Kidney (tissue), 14 donors: ENCODE results near the gene VPS52. TPM values are rescaled to one million over a fixed set of nuclear protein-coding genes. Genes with fewer than 3 reads are reported as not detected.
A peak's percentile ranks its signal among the peaks of the same experiment; 100 is the strongest.

Source experiments
- DNase-seq, 5 donors: peaks; one replicate each; pipeline ENCODE4 v3.0.0-alpha.2; 2013 to 2020
- FAIRE-seq: peaks from 2 replicates; lab custom pipeline; 2012; peaks lifted over from hg19 to GRCh38; lab: Jason Lieb, UNC
- H3K27ac ChIP-seq, 2 donors: one replicate each; pipeline ENCODE4 v1.7.0; 2013; ENCODE audit warnings: low read depth in 2 of 2, low read length in 2 of 2, inconsistent platforms in 1 of 2
- H3K27me3 ChIP-seq: one replicate; pipeline ENCODE4 v1.7.1; 2013; ENCODE audit warnings: low read length, inconsistent platforms; ENCODE audit not compliant: control insufficient read depth, insufficient read depth
- H3K36me3 ChIP-seq, 3 donors: one replicate each; pipeline versions ENCODE4 v1.7.0 to v1.7.1; 2013; ENCODE audit warnings: low read length in 3 of 3, control low read depth in 1 of 3, inconsistent platforms in 1 of 3; ENCODE audit not compliant: insufficient read depth in 3 of 3, control insufficient read depth in 2 of 3
- H3K4me1 ChIP-seq, 3 donors: one replicate each; pipeline versions ENCODE4 v1.7.0 to v1.7.1; 2013; ENCODE audit warnings: low read length in 3 of 3, inconsistent platforms in 1 of 3, low read depth in 1 of 3; ENCODE audit not compliant: control insufficient read depth in 2 of 3, insufficient read depth in 2 of 3
- H3K4me3 ChIP-seq, 3 donors: one replicate each; pipeline versions ENCODE4 v1.7.0 to v1.8.1; 2013; ENCODE audit warnings: low read length in 3 of 3, control low read depth in 1 of 3, inconsistent platforms in 1 of 3
- H3K9ac ChIP-seq, 3 donors: one replicate each; pipeline versions ENCODE4 v1.7.0 to v1.7.1; 2013; ENCODE audit warnings: low read length in 3 of 3, control low read depth in 1 of 3, inconsistent platforms in 1 of 3
- H3K9me3 ChIP-seq, 3 donors: one replicate each; pipeline versions ENCODE4 v1.7.0 to v1.7.1; 2013; ENCODE audit warnings: low read length in 3 of 3, control low read depth in 1 of 3, inconsistent platforms in 1 of 3; ENCODE audit not compliant: control insufficient read depth in 2 of 3, insufficient read depth in 1 of 3
- intact Hi-C: fragments of 100-400 bp; cut with DNase I; formaldehyde crosslinking; loops from one replicate; pipeline ENCODE4 v1.11.1; 2022
- polyA plus RNA-seq: library from polyadenylated mRNA; stranded (reverse); fragments of 350-450 nt; fragmentation: Illumina TruSeq; extraction: RNeasy Lipid Tissue Mini Kit (QIAGEN cat#74804); gene quantifications from one replicate; pipeline ENCODE4 v1.2.3, GENCODE V29; 2014; ENCODE audit warnings: low read depth, low replicate concordance; ENCODE audit not compliant: insufficient read depth
- total RNA-seq: library from RNA; stranded (reverse); fragmentation: NEBNext Ultra II Directional; extraction: Animal tissue kit (Norgen Biotek cat#: 25700); gene quantifications from one replicate; pipeline ENCODE4 v1.2.1, GENCODE V29; 2021
- TF ChIP-seq, protein P1 (sequence below): IDR thresholded peaks from 3 replicates; pipeline ENCODE4 v1.5.1; 2012; ENCODE audit warnings: mild to moderate bottlenecking, moderate library complexity, borderline replicate concordance; ENCODE audit not compliant: insufficient read depth; ENCODE audit errors: extremely low read depth
- donor health status: control.
- donor health status: control.
- donor health status: control.
- donor health status: control.
- donor health status: control.
- donor health status: DM: yes; HTN: yes; CAD: no.
- donor health status: Normal renal cell carcinoma (clear cell type).

VPS52 gene
- total and polyA plus RNA-seq, 2 donors from 2014 or later: 35.8 to 64.4 TPM

DNA sequence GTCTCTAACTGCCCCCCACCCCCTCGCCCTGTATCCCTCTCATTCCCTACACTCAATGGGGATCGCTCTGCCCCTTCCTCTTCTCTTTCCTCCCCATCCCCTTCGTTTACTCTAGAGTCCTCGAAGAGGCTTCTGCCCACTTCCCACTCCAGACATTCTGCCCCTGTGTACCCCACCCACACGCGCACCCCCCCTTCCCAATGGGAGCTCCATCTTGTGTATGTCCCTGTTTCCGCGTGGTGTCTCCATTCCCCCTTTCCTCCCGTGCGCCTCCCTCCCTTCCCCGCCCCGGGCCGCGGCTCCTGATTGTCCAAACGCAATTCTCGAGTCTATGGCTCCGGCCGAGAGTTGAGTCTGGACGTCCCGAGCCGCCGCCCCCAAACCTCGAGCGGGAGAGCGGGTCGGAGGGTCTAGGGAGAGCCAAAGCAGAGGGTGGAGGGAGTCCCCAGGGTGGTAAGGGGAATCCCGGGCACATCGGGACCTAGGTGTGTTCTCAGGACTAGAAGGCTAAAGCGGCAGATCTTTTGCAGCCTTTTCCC, 64.1 kb downstream of the VPS52 start:
- intact Hi-C loops: no loop called here
- Histone ChIP-seq H3K4me1 (peaks cover 3 to 22% (median 13%) of the 10 kb centered on the region in 3 donors), H3K4me3 (peak overlapping the region; percentile 80 to 94 (median 88)), H3K27me3 (no peaks in the 10 kb centered on the region), H3K9me3 (no peaks in the 10 kb centered on the region), H3K9ac (peak overlapping the region; percentile 79 to 100 (median 95)), H3K27ac (peak overlapping the region; percentile 84 to 91), H3K36me3 (peaks cover 4 to 31% (median 13%) of the 10 kb centered on the region in 3 donors)
- FAIRE-seq (no peak), DNase-seq (peak; percentile 64 to 87 (median 86))
- TF ChIP-seq, protein P1, sequence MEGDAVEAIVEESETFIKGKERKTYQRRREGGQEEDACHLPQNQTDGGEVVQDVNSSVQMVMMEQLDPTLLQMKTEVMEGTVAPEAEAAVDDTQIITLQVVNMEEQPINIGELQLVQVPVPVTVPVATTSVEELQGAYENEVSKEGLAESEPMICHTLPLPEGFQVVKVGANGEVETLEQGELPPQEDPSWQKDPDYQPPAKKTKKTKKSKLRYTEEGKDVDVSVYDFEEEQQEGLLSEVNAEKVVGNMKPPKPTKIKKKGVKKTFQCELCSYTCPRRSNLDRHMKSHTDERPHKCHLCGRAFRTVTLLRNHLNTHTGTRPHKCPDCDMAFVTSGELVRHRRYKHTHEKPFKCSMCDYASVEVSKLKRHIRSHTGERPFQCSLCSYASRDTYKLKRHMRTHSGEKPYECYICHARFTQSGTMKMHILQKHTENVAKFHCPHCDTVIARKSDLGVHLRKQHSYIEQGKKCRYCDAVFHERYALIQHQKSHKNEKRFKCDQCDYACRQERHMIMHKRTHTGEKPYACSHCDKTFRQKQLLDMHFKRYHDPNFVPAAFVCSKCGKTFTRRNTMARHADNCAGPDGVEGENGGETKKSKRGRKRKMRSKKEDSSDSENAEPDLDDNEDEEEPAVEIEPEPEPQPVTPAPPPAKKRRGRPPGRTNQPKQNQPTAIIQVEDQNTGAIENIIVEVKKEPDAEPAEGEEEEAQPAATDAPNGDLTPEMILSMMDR: no peak

DNA sequence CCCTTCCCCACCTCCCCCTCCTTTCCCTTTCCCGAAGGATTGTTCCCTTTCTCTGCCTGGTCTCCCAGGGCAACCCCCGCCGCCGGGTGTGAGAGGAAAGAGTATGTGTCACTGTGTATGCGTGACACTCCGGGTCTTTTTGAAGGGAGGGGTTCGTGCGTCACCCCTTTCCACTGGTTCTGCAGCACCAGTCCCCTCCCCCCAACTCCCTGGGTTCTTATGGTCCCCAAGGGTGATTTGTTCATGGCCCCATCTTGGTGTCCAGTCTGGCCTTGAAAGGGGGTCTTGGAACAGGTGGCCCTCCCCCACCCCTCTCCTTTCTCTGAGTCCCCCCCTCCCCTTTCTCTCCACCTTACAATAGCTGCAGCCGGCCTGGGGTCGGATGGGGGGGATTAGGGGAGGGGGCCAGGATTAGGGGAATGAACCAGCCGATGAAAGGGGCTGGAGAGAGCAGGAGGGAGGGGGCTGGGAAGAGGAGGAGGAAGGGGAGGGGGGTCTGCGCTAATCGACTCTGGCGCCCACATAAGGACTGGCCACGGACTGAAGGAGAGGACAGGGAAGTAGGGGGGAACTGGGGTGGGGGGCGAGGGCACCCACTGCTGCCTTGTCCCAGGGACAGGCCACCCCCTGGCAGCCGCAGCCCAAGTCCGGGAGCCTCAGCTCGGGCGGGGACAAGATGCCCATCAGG, 64.7 kb downstream of the VPS52 start:
- Histone ChIP-seq H3K27me3 (no peaks in the 10 kb centered on the region), H3K36me3 (peaks cover 9 to 34% (median 19%) of the 10 kb centered on the region in 3 donors), H3K27ac (no peak overlapping the region), H3K9ac (peak overlapping the region in 1 of 3 donors; percentile 100), H3K4me1 (peaks cover 3 to 27% (median 16%) of the 10 kb centered on the region in 3 donors), H3K4me3 (peak overlapping the region in 2 of 3 donors; percentile 31 to 94), H3K9me3 (no peaks in the 10 kb centered on the region)
- intact Hi-C loops: no loop called here
- TF ChIP-seq, protein P1: no peak
- FAIRE-seq: no peak
- peak in 4 of 5 donors; percentile 36 to 80 (median 64) for DNase-seq

DNA sequence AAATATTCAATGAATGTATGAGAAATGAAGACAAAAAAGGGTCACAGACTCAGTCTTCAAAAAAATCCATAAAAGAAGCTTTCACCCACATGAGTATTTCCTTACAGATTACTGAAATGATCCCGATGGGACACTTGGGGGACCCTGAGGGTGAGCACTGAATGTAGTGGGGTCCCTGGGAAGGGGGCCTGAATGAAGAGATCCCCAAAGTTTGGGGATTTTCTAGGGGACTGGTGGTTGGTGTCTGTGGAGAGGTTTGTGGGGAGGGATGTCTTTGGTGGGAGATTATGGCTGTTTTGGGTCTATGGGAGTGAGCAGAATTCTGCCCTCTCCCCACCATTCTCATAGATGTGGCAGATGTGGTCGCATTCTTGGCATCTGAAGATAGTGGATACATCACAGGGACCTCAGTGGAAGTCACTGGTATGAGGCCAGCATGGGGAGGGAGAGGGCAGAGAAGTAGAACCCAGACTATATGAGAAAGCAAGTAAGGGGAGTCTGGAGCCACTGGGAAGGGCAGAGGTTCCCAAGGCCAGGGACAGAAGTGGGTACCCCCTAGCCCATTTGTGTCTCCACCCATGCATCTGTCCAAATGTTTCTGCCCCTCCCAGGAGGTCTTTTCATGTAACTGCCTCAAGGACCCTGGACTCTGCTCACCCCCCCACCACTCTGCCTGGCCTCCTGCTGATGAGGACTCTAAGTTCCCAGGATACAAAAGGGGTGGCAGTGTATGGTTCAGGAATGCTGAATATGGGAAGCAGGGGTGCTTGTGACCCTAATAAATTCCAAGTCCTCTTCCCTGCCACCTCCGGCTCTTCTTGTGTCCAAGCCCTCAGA, 65.4 kb downstream of the VPS52 start:
- H3K9me3 ChIP-seq: no peaks in the 10 kb centered on the region
- H3K27me3 ChIP-seq: no peaks in the 10 kb centered on the region
- FAIRE-seq (no peak), DNase-seq (peak in 1 of 5 donors; percentile 55)
- H3K9ac ChIP-seq: no peak overlapping the region
- peaks cover 11 to 31% (median 19%) of the 10 kb centered on the region in 3 donors for H3K36me3 ChIP-seq
- TF ChIP-seq, protein P1: no peak
- H3K27ac ChIP-seq: no peak overlapping the region
- peaks cover 5 to 35% (median 19%) of the 10 kb centered on the region in 3 donors for H3K4me1 ChIP-seq
- intact Hi-C loops: no loop called here
- H3K4me3 ChIP-seq: no peak overlapping the region
